HepG2 (cell line): Measurements from ENCODE around the gene C2orf78. TPM values are rescaled to one million over a fixed set of nuclear protein-coding genes. Genes with fewer than 3 reads are reported as not detected.
A peak's percentile ranks its signal among the peaks of the same experiment; 100 is the strongest.

ENCODE experiments used
- ATAC-seq: fragments of 200-7000 bp; cut with Tn5 transposase; 3 replicates; pipeline ENCODE4 v1.9.1; 2020; ENCODE audit warnings: mild to moderate bottlenecking, moderate library complexity
- BruUV-seq: library from RNA; stranded (reverse); fragments of 400-500 nt; replicated peaks from 2 replicates; lab custom pipeline; 2021; lab: Mats Ljungman, UMichigan
- CTCF ChIA-PET: fragments of 300-600 bp; formaldehyde crosslinking; extraction: SDS; loops from one replicate; lab custom pipeline; 2021; ENCODE audit warnings: low total read pairs, inconsistent platforms, low intra/inter-chr PET ratio; lab: Yijun Ruan, JAX
- POLR2A ChIA-PET: fragments of 350-600 bp; sonication (Branson Sonifier 250); formaldehyde crosslinking; loops from one replicate; lab custom pipeline; 2020; ENCODE audit warnings: antibody characterized with exemption, inconsistent platforms; lab: Yijun Ruan, JAX
- DNase-seq: peaks from one replicate; pipeline ENCODE4 v3.0.0-alpha.2; 2015; ENCODE audit warnings: low spot score
- FAIRE-seq: peaks from 3 replicates; lab custom pipeline; 2011; peaks lifted over from hg19 to GRCh38; lab: Jason Lieb, UNC
- H2AFZ ChIP-seq: one replicate; pipeline ENCODE4 v1.6.1; 2011; ENCODE audit warnings: low read length, inconsistent platforms
- H3K27ac ChIP-seq: fragments of 300-600 bp; 3 replicates; pipeline ENCODE4 v1.8.0; 2011; ENCODE audit warnings: mixed run types, mild to moderate bottlenecking, mixed read lengths, low read length, inconsistent platforms; ENCODE audit not compliant: insufficient read depth; ENCODE audit errors: extremely low read length
- H3K27me3 ChIP-seq, 2 experiments: fragments of 200-600 bp in 1 of 2; 2 replicates in 1 of 2; 3 replicates in 1 of 2; pipeline versions ENCODE4 v1.6.0 to v1.8.0; 2011; ENCODE audit warnings: low read length in 2 of 2, mild to moderate bottlenecking in 2 of 2, moderate library complexity in 2 of 2, inconsistent platforms in 1 of 2; ENCODE audit not compliant: insufficient read depth in 2 of 2, control insufficient read depth in 1 of 2
- H3K36me3 ChIP-seq, 2 experiments: fragments of 200-600 bp in 1 of 2; replicated peaks in 1 of 2; 2 replicates in 1 of 2; 3 replicates in 1 of 2; pipeline versions ENCODE4 v1.5.1 to v1.8.0; 2011; ENCODE audit warnings: low read length in 2 of 2, inconsistent platforms in 1 of 2; ENCODE audit not compliant: insufficient read depth in 2 of 2, control insufficient read depth in 1 of 2
- H3K4me1 ChIP-seq: 2 replicates; pipeline ENCODE4 v1.5.1; 2012; ENCODE audit warnings: low read length, inconsistent platforms; ENCODE audit not compliant: insufficient read depth
- H3K4me2 ChIP-seq: 2 replicates; pipeline ENCODE4 v1.6.0; 2011; ENCODE audit warnings: low read depth, low read length, inconsistent platforms
- H3K4me3 ChIP-seq, 3 experiments: fragments of 200-600 bp in 1 of 3; sonication (generic), shearing (Covaris generic) in 1 of 3; replicated peaks in 1 of 3; 2 replicates each; pipeline ENCODE4 v1.5.1; 2011 to 2016; ENCODE audit warnings: low read length in 3 of 3, inconsistent platforms in 2 of 3, low read depth in 2 of 3, mild to moderate bottlenecking in 2 of 3, control low read depth in 1 of 3, mixed read lengths in 1 of 3; ENCODE audit not compliant: insufficient read depth in 1 of 3
- H3K79me2 ChIP-seq: one replicate; pipeline ENCODE4 v1.6.1; 2011; ENCODE audit warnings: low read length, inconsistent platforms; ENCODE audit not compliant: insufficient read depth
- H3K9ac ChIP-seq: 2 replicates; pipeline ENCODE4 v1.6.0; 2011; ENCODE audit warnings: mild to moderate bottlenecking, low read depth, low read length, inconsistent platforms; ENCODE audit not compliant: insufficient read depth
- H3K9me3 ChIP-seq: 2 replicates; pipeline ENCODE4 v1.5.1; 2012; ENCODE audit warnings: mild to moderate bottlenecking, low read length
- H4K20me1 ChIP-seq: 2 replicates; pipeline ENCODE4 v1.6.0; 2011; ENCODE audit warnings: inconsistent platforms, mild to moderate bottlenecking, low read length, moderate library complexity; ENCODE audit not compliant: insufficient read depth
- FOSL2 ChIP-seq: sonication (generic); formaldehyde crosslinking; IDR thresholded peaks from 2 replicates; pipeline ENCODE4 v1.4.0; 2020; ENCODE audit warnings: missing genetic modification reagents
- NR2F1 ChIP-seq, 2 experiments: fragments of 450-650 bp in 1 of 2; formaldehyde crosslinking in 1 of 2; IDR thresholded peaks; 2 replicates each; pipeline versions ENCODE4 v1.5.0 to v1.6.1; 2016 to 2020; ENCODE audit warnings: mild to moderate bottlenecking in 1 of 2, missing compliant biosample characterization in 1 of 2, missing genetic modification reagents in 1 of 2, moderate library complexity in 1 of 2
- NR2F6 ChIP-seq, 2 experiments: IDR thresholded peaks; 2 replicates each; pipeline ENCODE4 v1.6.1; 2016; ENCODE audit warnings: antibody characterized with exemption in 1 of 2, mild to moderate bottlenecking in 1 of 2
- PPARG ChIP-seq: conservative IDR thresholded peaks from 2 replicates; pipeline ENCODE4 v1.6.1; 2016; ENCODE audit warnings: missing biosample characterization, missing genetic modification reagents
- SMYD3 ChIP-seq: sonication (generic); formaldehyde crosslinking; IDR thresholded peaks from 2 replicates; pipeline ENCODE4 v1.8.1; 2023; ENCODE audit warnings: mild to moderate bottlenecking, missing genetic modification reagents
- ZNF629 ChIP-seq: sonication (generic); formaldehyde crosslinking; conservative IDR thresholded peaks from 2 replicates; pipeline ENCODE4 v1.5.0; 2020; ENCODE audit warnings: missing genetic modification reagents
- ZNF672 ChIP-seq: sonication (generic); formaldehyde crosslinking; IDR thresholded peaks from 2 replicates; pipeline ENCODE4 v1.8.1; 2022; ENCODE audit warnings: missing genetic modification reagents
- ZNF75D ChIP-seq: sonication (generic); formaldehyde crosslinking; IDR thresholded peaks from 2 replicates; pipeline ENCODE4 v1.8.1; 2023; ENCODE audit warnings: missing genetic modification reagents, mild to moderate bottlenecking, borderline replicate concordance
- WGBS: methylation state at CpG from one replicate; pipeline ENCODE4 v1.1.6; 2017; ENCODE audit warnings: low lambda C conversion rate; 5-methylcytosine and 5-hydroxymethylcytosine counted together
- in situ Hi-C: cut with HindIII; loops from 2 replicates; pipeline ENCODE4 v1.10.0; 2017; ENCODE audit warnings: low pct_unique_long_range_greater_than_20kb; ENCODE audit not compliant: extremely low pct_ligation_motif_present
- intact Hi-C: fragments of 100-400 bp; cut with micrococcal nuclease; formaldehyde crosslinking; loops from one replicate; pipeline ENCODE4 v1.10.0; 2022; ENCODE audit not compliant: unreplicated experiment
- polyA plus RNA-seq, 8 experiments: library from polyadenylated mRNA; depleted of rRNA in 3 of 8; stranded (reverse) in 7 of 8; unstranded in 1 of 8; fragments of >200 nt; fragmentation: Illumina TruSeq in 4 of 8; extraction: Trizol in 4 of 8; gene quantifications; 2 replicates each; pipeline versions ENCODE4 v1.2.1 to v1.2.3, GENCODE V29; 2011 to 2016; ENCODE audit warnings: low read depth in 4 of 8, missing spikeins in 1 of 8, mixed read lengths in 1 of 8; ENCODE audit not compliant: insufficient read depth in 1 of 8
- total RNA-seq, 5 experiments: library from RNA; depleted of rRNA; stranded (reverse); fragments of >200 nt; fragmentation: Illumina TruSeq; extraction: Trizol; gene quantifications; 2 replicates each; pipeline ENCODE4 v1.2.3, GENCODE V29; 2016; ENCODE audit warnings: low read depth in 1 of 5
- TF ChIP-seq, protein P1 (sequence below), 2 experiments: sonication (generic) in 1 of 2; formaldehyde crosslinking in 1 of 2; IDR thresholded peaks; 2 replicates each; pipeline versions ENCODE4 v1.4.0 to v1.6.1; 2018 to 2020; ENCODE audit warnings: missing genetic modification reagents in 2 of 2, borderline replicate concordance in 1 of 2, low read depth in 1 of 2, mild to moderate bottlenecking in 1 of 2, missing biosample characterization in 1 of 2

The C2orf78 gene
- total and polyA plus RNA-seq, 2 of the 13 experiments (the other 11 are each of a cell fraction or from before 2014, with no cell fraction given), result not detected

DNA sequence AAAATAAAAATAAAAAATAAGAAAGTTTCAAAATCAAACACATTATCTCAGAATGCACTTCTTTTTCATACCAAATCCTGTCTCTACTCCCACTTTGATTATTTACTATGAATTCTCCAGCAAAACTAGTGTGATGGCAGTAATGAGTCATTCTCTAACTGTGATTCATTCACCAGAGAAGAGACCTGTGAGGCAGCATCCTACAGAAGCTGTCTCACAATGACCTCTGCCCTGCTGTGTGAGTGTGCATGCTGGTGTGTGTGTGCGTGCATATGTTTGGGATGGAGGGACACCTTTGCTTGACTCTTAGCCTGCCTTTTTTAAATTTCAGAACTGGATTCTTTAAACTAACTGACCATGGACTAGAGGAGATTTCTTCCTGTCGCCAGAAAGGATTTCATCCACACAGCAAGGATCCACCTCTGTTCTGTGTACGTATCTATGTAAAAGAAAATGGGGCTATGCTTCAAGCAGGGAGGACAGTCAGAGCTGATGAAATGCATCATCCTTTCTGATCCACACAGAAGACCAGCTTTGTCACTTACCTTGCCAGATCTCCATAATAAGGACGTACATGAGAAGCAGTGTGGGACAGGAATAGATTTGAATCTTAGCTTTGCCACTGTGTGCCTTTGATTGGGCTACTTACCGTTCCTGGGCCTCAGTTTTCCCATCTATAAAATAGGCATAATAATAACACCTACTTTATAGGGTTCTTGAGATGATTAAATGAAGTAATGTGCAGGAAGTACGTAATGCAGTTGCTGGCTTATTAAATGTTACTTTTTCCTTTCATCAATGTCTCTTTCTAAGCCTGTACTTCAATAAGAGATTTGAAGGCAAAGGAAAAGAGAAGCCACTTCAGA, 76.0 kb downstream of the C2orf78 start:
- H3K79me2 ChIP-seq, result no peaks in the 10 kb centered on the region
- ChIA-PET POLR2A (interaction anchor here (1.8 kb wide), 1 partner anchor 31 kb away, joined by 5 read pairs; the partner anchor contains the start of gene STAMBP), CTCF (no interaction called here)
- no peaks in the 10 kb centered on the region for H4K20me1 ChIP-seq
- H3K4me3 ChIP-seq, result no peak overlapping the region
- intact Hi-C loops (no loop called here), in situ Hi-C loops (no loop called here)
- no peak overlapping the region for H2AFZ ChIP-seq
- H3K27me3 ChIP-seq, result no peaks in the 10 kb centered on the region
- peaks cover 14 to 66% of the 10 kb centered on the region in 2 experiments for H3K36me3 ChIP-seq
- TF ChIP-seq SMYD3 (CRISPR knock-in tag) (no peak), NR2F6 (IDR thresholded peaks at IDR 0.05) (no peak; the same call in 1 of the 2 replicates), NR2F6 (CRISPR knock-in tag; IDR thresholded peaks at IDR 0.05) (peak; percentile 44), FOSL2 (peak; percentile 75), ZNF75D (CRISPR knock-in tag) (0 out of 2 replicates have a peak, but pooled peaks have one; percentile 57), PPARG (CRISPR knock-in tag) (0 out of 2 replicates have a peak, but pooled peaks have one; percentile 20), ZNF672 (CRISPR knock-in tag) (no peak), ZNF629 (CRISPR knock-in tag) (peak; percentile 87), NR2F1 (CRISPR knock-in tag; IDR thresholded peaks at IDR 0.05) (peak; percentile 23 to 42; a peak in 1 of 4 replicates)
- TF ChIP-seq, protein P1, sequence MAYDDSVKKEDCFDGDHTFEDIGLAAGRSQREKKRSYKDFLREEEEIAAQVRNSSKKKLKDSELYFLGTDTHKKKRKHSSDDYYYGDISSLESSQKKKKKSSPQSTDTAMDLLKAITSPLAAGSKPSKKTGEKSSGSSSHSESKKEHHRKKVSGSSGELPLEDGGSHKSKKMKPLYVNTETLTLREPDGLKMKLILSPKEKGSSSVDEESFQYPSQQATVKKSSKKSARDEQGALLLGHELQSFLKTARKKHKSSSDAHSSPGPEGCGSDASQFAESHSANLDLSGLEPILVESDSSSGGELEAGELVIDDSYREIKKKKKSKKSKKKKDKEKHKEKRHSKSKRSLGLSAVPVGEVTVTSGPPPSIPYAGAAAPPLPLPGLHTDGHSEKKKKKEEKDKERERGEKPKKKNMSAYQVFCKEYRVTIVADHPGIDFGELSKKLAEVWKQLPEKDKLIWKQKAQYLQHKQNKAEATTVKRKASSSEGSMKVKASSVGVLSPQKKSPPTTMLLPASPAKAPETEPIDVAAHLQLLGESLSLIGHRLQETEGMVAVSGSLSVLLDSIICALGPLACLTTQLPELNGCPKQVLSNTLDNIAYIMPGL (CRISPR knock-in tag; IDR thresholded peaks at IDR 0.05; ENCODE audit: borderline replicate concordance in 1 of 2, low read depth in 1 of 2), result no peak
- no peaks in the 10 kb centered on the region for H3K9me3 ChIP-seq
- ATAC-seq, result peak; percentile 57
- peak; percentile 44 for DNase-seq
- peak; percentile 4 for FAIRE-seq
- no peaks in the 10 kb centered on the region for H3K4me1 ChIP-seq
- BruUV-seq, result no TSS peak
- H3K4me2 ChIP-seq, result no peak overlapping the region
- WGBS, result 95% methylated on average over 6 of the region's 6 CpGs
- H3K27ac ChIP-seq, result no peak overlapping the region
- H3K9ac ChIP-seq, result no peak overlapping the region
